DOHH2 (cell line): Measurements from ENCODE around the gene NMNAT2.
A peak's percentile ranks its signal among the peaks of the same experiment; 100 is the strongest.

ENCODE experiments used
- H3F3A ChIP-seq: fragments of 200-600 bp; sonication (generic), shearing (Covaris generic); 2 replicates; pipeline ENCODE4 v1.6.0; 2016; ENCODE audit warnings: antibody characterized with exemption, mild to moderate bottlenecking; ENCODE audit not compliant: control insufficient read depth, insufficient read depth
- H3K27ac ChIP-seq: fragments of 200-600 bp; sonication (generic); 2 replicates; pipeline ENCODE4 v1.5.1; 2014; ENCODE audit warnings: low read depth, mild to moderate bottlenecking, low read length, moderate library complexity
- H3K27me3 ChIP-seq: fragments of 200-600 bp; sonication (generic); 2 replicates; pipeline ENCODE4 v1.6.1; 2014; ENCODE audit warnings: mild to moderate bottlenecking, low read length, mixed read lengths; ENCODE audit not compliant: control insufficient read depth
- H3K36me3 ChIP-seq: fragments of 200-600 bp; sonication (generic); 2 replicates; pipeline ENCODE4 v1.6.1; 2014; ENCODE audit warnings: mild to moderate bottlenecking, low read length, moderate library complexity, mixed read lengths; ENCODE audit not compliant: control insufficient read depth
- H3K4me1 ChIP-seq: fragments of 200-600 bp; sonication (generic); 2 replicates; pipeline ENCODE4 v1.6.1; 2014; ENCODE audit warnings: mild to moderate bottlenecking, low read length, mixed read lengths; ENCODE audit not compliant: control insufficient read depth
- H3K4me2 ChIP-seq: fragments of 200-600 bp; sonication (generic); 2 replicates; pipeline ENCODE4 v1.6.0; 2014; ENCODE audit warnings: mild to moderate bottlenecking, low read length, moderate library complexity
- H3K4me3 ChIP-seq: fragments of 200-600 bp; sonication (generic); 2 replicates; pipeline ENCODE4 v1.5.1; 2014; ENCODE audit warnings: mild to moderate bottlenecking, low read length, mixed read lengths
- H3K79me2 ChIP-seq: fragments of 200-600 bp; sonication (generic); 2 replicates; pipeline ENCODE4 v1.6.1; 2014; ENCODE audit warnings: mild to moderate bottlenecking, low read length, mixed read lengths; ENCODE audit not compliant: control insufficient read depth
- H3K9me2 ChIP-seq: fragments of 200-600 bp; sonication (generic); replicated peaks from 2 replicates; pipeline ENCODE4 v1.6.1; 2014; ENCODE audit warnings: mild to moderate bottlenecking, low read length, mixed read lengths; ENCODE audit not compliant: control insufficient read depth
- H3K9me3 ChIP-seq: fragments of 200-600 bp; sonication (generic); 2 replicates; pipeline ENCODE4 v1.6.1; 2014; ENCODE audit warnings: antibody characterized with exemption, low read length, mixed read lengths; ENCODE audit not compliant: control insufficient read depth, insufficient read depth
- H4K20me1 ChIP-seq: fragments of 200-600 bp; sonication (generic); 2 replicates; pipeline ENCODE4 v1.6.0; 2014; ENCODE audit warnings: low read depth, mild to moderate bottlenecking, antibody characterized with exemption, low read length, moderate library complexity; ENCODE audit not compliant: control insufficient read depth, insufficient read depth
- EZH2phosphoT487 ChIP-seq: fragments of 200-600 bp; sonication (generic); IDR thresholded peaks from 2 replicates; pipeline ENCODE4 v1.6.1; 2017; ENCODE audit warnings: borderline replicate concordance, mild to moderate bottlenecking, antibody characterized with exemption, low read length, moderate library complexity, mixed read lengths
- TF ChIP-seq, protein P1 (sequence below): fragments of 200-600 bp; sonication (generic); IDR thresholded peaks from one replicate; pipeline ENCODE4 v1.5.1; 2014; ENCODE audit warnings: antibody characterized with exemption, mild to moderate bottlenecking, low read depth, low read length; ENCODE audit not compliant: poor library complexity, severe bottlenecking

The NMNAT2 gene

DNA sequence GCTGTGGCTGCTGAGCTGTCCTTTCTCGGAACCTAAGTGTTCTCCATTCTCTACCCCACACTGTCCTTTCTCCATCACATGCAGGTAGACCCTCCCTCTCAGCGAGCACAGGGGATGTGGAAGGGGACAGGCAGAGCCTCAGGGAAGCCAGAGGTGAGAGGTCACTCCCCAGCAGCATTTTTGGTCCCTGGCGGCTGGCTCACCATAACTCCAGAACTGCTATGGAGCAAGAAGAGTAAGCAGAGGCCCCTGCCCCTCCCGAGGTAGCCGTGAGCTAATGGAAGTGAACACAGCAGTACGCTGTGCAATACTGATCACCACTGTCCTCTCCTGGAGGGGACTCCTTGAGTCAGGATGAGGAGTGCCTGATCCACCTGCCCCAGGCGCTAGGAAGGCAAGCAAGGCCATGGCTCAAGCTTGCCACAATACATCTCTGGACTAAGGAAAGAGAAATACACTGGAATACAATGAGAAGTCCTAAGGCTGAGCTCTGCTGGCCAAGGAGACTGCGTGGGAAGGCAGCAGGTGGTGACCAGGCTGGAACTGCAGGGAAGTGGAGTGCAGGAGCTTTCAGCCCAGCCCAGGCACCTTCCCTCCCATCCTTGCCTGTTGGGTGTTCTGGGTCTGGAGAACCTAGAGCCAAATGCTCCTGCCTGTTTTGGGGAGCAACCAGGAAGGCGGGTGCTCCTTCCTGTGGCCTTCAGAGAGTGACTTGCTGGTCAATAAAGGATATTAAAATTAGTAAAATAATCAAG is 135.9 kb downstream of the NMNAT2 start:
- Histone ChIP-seq H3K36me3 (no peaks in the 10 kb centered on the region), H3K27ac (no peak overlapping the region), H3K9me3 (no peaks in the 10 kb centered on the region), H3F3A (no peaks in the 10 kb centered on the region), H3K4me1 (no peaks in the 10 kb centered on the region), H3K4me2 (no peak overlapping the region), H3K27me3 (peaks cover 15% of the 10 kb centered on the region), H3K79me2 (no peaks in the 10 kb centered on the region), H3K4me3 (no peak overlapping the region), H3K9me2 (no peaks in the 10 kb centered on the region), H4K20me1 (no peaks in the 10 kb centered on the region)
- TF ChIP-seq, protein P1, sequence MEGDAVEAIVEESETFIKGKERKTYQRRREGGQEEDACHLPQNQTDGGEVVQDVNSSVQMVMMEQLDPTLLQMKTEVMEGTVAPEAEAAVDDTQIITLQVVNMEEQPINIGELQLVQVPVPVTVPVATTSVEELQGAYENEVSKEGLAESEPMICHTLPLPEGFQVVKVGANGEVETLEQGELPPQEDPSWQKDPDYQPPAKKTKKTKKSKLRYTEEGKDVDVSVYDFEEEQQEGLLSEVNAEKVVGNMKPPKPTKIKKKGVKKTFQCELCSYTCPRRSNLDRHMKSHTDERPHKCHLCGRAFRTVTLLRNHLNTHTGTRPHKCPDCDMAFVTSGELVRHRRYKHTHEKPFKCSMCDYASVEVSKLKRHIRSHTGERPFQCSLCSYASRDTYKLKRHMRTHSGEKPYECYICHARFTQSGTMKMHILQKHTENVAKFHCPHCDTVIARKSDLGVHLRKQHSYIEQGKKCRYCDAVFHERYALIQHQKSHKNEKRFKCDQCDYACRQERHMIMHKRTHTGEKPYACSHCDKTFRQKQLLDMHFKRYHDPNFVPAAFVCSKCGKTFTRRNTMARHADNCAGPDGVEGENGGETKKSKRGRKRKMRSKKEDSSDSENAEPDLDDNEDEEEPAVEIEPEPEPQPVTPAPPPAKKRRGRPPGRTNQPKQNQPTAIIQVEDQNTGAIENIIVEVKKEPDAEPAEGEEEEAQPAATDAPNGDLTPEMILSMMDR, result no peak
- no peak for TF ChIP-seq EZH2phosphoT487

DNA sequence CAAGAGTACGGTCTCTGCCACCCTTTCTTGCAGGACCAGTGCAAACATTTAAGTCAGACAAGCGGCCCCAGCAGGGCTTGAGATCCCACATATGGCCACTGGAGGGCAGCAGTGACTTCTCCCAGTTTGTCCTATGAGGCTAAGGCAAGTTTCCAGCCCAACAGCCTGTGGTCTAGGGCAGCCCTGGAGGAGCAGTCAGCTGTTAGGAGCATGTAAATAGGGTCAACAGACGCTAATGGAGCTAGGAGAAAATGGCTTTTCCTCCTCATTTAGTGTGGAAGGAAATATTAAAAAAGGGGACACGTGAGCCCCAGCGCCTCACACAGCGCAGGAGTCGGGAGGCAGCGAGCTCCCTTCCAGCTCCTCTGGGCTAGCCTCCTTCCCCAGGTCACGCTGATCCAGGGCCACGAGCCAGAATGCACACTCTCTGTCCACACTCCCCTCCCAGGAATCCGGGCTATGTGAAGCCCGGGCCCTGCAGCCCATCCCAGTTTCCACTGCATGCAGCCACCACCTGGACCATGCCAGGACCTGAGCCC is 136.6 kb downstream of the NMNAT2 start:
- H3K4me3 ChIP-seq, result no peak overlapping the region
- H3K27me3 ChIP-seq, result peaks cover 12% of the 10 kb centered on the region
- no peak overlapping the region for H3K4me2 ChIP-seq
- no peaks in the 10 kb centered on the region for H3K36me3 ChIP-seq
- H3K9me2 ChIP-seq, result no peaks in the 10 kb centered on the region
- H3F3A ChIP-seq, result no peaks in the 10 kb centered on the region
- no peaks in the 10 kb centered on the region for H3K9me3 ChIP-seq
- no peaks in the 10 kb centered on the region for H3K79me2 ChIP-seq
- TF ChIP-seq, protein P1, result peak; percentile 84
- TF ChIP-seq EZH2phosphoT487, result no peak
- no peaks in the 10 kb centered on the region for H4K20me1 ChIP-seq
- no peaks in the 10 kb centered on the region for H3K4me1 ChIP-seq
- H3K27ac ChIP-seq, result no peak overlapping the region

DNA sequence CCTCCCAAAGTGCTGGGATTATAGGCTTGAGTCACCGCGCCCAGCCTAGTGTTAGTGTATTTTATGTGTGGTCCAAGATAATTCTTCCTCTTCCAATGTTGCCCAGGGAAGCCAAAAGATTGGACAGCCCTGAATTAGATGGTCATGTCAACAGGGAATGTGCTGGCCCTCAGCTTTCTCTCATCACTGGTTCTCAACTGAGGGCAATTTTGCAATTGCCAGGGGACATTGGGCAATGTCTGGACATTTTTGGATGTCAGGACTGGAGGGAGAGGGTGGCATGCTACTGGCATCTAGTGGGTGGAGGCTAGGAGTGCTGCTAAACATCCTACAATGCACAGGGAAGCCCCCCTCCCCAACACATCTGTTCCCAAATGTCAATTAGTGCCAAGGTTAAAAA is 137.1 kb downstream of the NMNAT2 start:
- no peaks in the 10 kb centered on the region for H3K9me2 ChIP-seq
- H3K27me3 ChIP-seq, result peaks cover 11% of the 10 kb centered on the region
- H3K36me3 ChIP-seq, result no peaks in the 10 kb centered on the region
- H3K79me2 ChIP-seq, result no peaks in the 10 kb centered on the region
- TF ChIP-seq, protein P1, result no peak
- no peak for TF ChIP-seq EZH2phosphoT487
- H3K9me3 ChIP-seq, result no peaks in the 10 kb centered on the region
- H3K4me2 ChIP-seq, result no peak overlapping the region
- no peak overlapping the region for H3K27ac ChIP-seq
- no peaks in the 10 kb centered on the region for H3F3A ChIP-seq
- no peaks in the 10 kb centered on the region for H4K20me1 ChIP-seq
- no peak overlapping the region for H3K4me3 ChIP-seq
- no peaks in the 10 kb centered on the region for H3K4me1 ChIP-seq
